GM18520 (cell line): Measurements from ENCODE around the gene LRRC10B.

ENCODE experiments used
- ATAC-seq: cut with Tn5 transposase; IDR thresholded peaks from one replicate; pipeline ENCODE4 v1.9.1; 2021; ENCODE audit not compliant: unreplicated experiment

Gene LRRC10B

GRCh38 chr11:61486011-61486620, 22.4 kb upstream of the LRRC10B start:
- no peak for ATAC-seq

- no peak for ATAC-seq
These were observed 21.8 kb upstream of the LRRC10B start for GRCh38 chr11:61486779-61487178.

- ATAC-seq, result no peak
These were observed 21.1 kb upstream of the LRRC10B start for GRCh38 chr11:61487342-61488025.

GRCh38 chr11:61488651-61489291, 19.8 kb upstream of the LRRC10B start:
- no peak for ATAC-seq

- ATAC-seq, result no peak
These were observed 18.5 kb upstream of the LRRC10B start for GRCh38 chr11:61489833-61490721.

GRCh38 chr11:61491736-61492395, 16.7 kb upstream of the LRRC10B start:
- no peak for ATAC-seq

GRCh38 chr11:61494381-61494961, 14.1 kb upstream of the LRRC10B start:
- no peak for ATAC-seq

- ATAC-seq, result no peak
These were observed 12.5 kb upstream of the LRRC10B start for GRCh38 chr11:61495801-61496601.

GRCh38 chr11:61496602-61497400, 11.7 kb upstream of the LRRC10B start:
- ATAC-seq, result no peak

- ATAC-seq, result no peak
These were observed 11.1 kb upstream of the LRRC10B start for GRCh38 chr11:61497473-61497872.

GRCh38 chr11:61497876-61498275, 10.7 kb upstream of the LRRC10B start:
- ATAC-seq, result no peak

GRCh38 chr11:61498767-61499341, 9.7 kb upstream of the LRRC10B start:
- no peak for ATAC-seq

- ATAC-seq, result no peak
These were observed 8.6 kb upstream of the LRRC10B start for GRCh38 chr11:61499816-61500491.

- ATAC-seq, result no peak
These were observed 6.0 kb upstream of the LRRC10B start for GRCh38 chr11:61502522-61502921.

- no peak for ATAC-seq
These were observed 5.3 kb upstream of the LRRC10B start for GRCh38 chr11:61503135-61503770.

- ATAC-seq, result no peak
These were observed 3.4 kb upstream of the LRRC10B start for GRCh38 chr11:61505106-61505505.

GRCh38 chr11:61505640-61506155, 2.9 kb upstream of the LRRC10B start:
- no peak for ATAC-seq
